Stimulated activated naive CD4-positive, alpha-beta T cell (primary cell): Measurements from ENCODE around the gene MED10.
"Not testable (repeated sequence)": the region's sequence is repeated elsewhere in the genome, so short reads cannot be mapped to it uniquely, and the experiment has no call there.

Experiments
- DNase-seq, 6 experiments: peaks; one replicate each; lab custom pipeline; 2025; lab: John Stamatoyannopoulos, UW

MED10 gene

DNA sequence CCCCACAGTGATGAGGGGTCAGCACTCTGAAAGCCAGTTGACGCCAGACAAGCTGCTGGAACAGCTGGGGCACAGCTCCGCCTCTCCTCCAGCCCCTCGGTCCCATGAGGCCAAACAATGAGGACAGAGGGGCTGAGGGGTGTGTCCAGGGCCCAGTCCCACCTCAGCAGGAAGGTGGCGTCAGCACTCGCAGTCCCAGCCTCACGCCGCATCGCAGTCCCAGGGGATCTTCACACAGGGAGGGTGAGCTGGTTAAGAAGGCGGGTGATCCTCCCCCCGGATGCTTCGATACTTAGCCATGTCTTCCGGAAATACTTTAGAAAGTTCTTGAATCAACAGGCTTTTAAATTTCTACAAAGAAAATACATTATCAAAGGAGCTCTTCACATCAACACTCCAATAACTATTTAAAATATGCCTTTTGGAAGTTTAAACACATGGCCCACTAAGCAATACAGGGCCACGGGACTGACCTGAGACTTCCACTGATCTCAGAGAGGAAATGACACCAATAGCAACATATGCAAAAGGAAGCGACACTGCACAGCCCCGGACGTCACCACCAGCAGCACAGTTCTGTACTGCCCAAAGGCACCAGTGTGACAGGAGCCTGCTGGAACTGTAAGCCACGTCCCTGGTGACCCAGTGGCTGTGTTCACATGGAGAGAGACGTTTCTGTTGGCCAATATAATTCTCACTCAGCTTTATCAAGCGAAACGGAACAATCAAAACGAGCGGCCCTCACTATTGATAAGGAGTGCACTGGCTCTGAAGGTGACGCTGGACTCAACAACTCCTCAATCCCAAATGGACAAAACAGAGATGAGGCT is 5.9 kb downstream of the MED10 start:
- DNase-seq, result no peak

GRCh38 chr5:6371079-6371810 is 7.1 kb downstream of the MED10 start:
- no peak for DNase-seq

GRCh38 chr5:6370580-6370979 is 7.8 kb downstream of the MED10 start:
- DNase-seq, result no peak

- no peak for DNase-seq
Measured at GRCh38 chr5:6365977-6366590, 12.3 kb downstream of the MED10 start.

GRCh38 chr5:6365142-6365976 is 13.0 kb downstream of the MED10 start:
- no peak for DNase-seq

DNA sequence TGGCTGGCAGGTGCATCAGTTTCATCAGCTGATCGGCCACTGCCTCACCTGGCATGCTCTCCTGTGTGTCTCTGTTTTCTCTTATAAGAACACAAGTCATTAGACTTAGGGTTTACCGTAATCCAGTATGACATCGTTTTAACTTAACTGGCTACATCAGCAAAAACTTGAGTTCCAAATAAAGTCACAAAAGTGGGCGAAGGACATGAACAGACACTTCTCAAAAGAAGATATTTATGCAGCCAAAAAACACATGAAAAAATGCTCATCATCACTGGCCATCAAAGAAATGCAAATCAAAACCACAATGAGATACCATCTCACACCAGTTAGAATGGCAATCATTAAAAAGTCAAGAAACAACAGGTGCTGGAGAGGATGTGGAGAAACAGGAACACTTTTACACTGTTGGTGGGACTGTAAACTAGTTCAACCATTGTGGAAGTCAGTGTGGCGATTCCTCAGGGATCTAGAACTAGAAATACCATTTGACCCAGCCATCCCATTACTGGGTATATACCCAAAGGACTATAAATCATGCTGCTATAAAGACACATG is 14.8 kb downstream of the MED10 start:
- DNase-seq, result not testable (repeated sequence)

DNA sequence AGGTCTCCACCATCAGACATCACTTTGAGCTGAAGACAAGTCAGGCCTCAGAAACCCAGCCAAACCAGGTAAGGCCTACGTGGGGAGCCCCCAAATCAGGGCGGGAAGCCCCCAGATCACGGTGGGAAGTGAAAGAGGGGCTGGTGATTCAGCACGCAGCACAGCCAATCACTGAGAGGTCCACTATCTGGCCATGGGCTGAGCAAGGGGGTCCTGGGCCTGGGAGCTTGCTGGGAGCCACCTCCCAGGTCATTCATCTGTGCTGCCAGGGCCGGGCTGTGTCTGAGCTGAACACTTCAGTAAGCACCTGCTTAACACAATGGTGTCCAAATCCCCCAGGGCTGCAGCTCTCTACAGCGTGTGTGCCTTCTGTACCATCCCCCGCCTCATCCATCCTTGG is 15.5 kb downstream of the MED10 start:
- DNase-seq, result no peak

DNA sequence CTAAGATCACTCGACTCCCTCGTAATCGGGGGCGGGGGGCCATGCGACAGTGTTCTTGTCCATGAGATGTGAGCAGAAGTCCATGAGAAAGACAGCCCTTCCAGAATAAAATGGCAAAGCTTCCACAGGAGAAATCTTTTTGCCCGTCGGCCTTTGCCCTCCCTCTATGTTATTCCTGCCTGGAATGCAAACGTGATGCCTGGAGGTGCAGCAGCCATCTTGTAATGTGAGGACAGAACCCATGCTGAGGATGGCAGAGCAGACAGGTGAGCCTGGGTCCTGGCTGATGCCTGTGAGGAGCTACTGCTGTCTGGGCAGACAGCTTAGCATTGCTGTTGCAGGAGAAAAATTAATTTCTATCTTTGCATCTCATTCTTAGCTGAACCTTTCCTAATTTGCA is 17.2 kb downstream of the MED10 start:
- DNase-seq, result no peak

GRCh38 chr5:6360323-6361072 is 17.8 kb downstream of the MED10 start:
- DNase-seq, result no peak

GRCh38 chr5:6359555-6360322 is 18.6 kb downstream of the MED10 start:
- DNase-seq, result peak in 4 of 6 experiments; percentile 11 to 60 (median 52)

DNA sequence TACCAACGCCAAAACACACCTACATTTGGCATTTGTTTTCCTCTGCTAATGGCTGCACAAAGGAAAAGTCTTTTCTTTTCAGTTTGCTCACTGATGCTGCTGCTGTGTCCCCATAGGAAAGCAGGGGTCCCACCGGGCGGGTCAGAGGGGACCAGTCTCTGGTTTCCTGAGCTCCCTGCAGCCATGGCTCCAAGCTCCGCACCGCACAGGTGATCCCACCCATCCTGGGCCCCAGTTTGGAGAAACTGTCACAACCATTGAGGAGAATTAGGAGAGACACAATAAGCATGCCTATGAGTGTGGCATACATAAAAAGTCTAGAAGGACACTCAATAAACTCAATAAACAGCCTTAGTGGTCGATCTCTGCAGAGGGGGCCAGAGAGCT is 19.9 kb downstream of the MED10 start:
- no peak for DNase-seq

- DNase-seq, result not testable (repeated sequence)
Measured at GRCh38 chr5:6357817-6358433, 20.4 kb downstream of the MED10 start.

- no peak for DNase-seq
Measured at GRCh38 chr5:6356578-6357164, 21.7 kb downstream of the MED10 start.

DNA sequence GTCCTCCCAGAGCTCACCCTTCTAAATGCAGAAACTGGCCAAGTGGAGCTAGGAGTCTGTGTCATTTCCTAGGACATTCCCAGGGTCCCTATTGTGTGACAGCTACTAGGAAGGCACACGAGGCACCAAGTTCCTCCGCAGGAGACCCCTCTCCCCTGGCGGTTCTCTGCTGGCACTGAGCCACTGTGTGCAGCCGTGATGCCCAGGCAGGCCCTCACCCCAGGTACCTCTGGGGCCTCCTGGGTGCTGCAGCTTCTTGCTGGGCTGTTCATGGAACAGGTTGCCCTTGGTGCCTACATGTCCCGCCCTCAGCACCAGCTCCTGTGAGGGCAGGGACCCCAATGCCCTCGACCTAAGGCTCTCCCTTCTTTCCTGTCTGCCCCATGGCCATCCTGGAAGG is 23.1 kb downstream of the MED10 start:
- no peak for DNase-seq

DNA sequence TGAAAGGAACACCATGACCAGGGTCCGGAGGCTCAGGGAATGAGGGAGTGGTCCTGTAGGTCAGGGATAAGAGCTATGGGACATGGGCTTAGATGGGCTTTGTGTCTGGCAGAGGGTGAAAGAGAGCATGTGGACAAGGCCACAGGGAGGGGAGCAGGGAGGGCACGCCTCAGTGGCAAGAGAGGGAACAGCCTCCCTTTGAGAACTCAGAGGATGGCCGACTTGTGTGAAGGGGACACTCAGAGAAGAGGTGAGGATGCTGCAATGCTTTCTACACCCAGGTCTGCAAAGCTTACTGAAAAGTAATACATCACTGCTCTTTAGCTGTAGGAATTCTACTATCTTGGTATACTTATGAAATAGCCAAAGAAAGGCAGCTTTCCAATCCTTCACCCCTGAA is 23.5 kb downstream of the MED10 start:
- no peak for DNase-seq

GRCh38 chr5:6353602-6354302 is 24.6 kb downstream of the MED10 start:
- DNase-seq, result no peak

DNA sequence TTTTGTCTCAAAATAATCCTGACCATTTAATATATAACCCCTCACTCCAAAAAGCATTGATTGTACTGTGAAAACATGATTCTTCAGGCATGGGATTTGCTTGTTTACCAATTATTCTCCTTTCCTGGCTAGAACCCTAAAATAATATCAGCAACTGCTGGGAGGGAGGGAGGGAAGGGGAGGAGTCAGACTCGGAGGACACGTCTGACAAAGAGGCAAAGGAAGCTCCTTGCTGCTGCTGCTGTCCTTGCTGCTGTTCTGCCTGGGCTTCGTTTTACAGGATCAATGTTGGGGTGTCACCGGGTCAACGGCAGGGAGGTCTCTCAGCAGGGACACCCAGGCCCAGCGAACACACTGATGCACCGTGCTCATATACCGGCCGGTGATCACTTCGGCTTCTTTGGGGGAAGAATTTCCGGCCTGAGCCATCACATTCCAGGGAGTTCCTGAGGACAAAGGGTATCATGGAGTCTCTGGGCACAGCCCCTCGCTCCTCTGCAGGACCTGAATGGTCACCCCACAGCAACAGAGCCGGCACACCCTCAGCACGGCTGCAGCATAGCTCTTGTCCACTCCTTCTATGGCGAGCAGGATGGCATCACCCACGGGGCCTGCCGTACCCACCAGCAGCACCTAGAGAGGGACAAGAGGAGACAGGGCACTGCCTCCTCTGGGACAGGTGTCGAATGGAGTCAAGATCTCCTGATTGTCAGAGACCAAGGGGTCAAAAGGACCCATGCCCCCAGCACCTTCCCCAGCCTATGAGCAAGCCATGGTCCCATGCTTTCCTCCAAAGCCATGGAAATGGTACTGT is 27.9 kb downstream of the MED10 start:
- no peak for DNase-seq

GRCh38 chr5:6349387-6349786 is 29.0 kb downstream of the MED10 start:
- no peak for DNase-seq
